ENCODE results near the gene CDIP1.

The CDIP1 gene

DNA sequence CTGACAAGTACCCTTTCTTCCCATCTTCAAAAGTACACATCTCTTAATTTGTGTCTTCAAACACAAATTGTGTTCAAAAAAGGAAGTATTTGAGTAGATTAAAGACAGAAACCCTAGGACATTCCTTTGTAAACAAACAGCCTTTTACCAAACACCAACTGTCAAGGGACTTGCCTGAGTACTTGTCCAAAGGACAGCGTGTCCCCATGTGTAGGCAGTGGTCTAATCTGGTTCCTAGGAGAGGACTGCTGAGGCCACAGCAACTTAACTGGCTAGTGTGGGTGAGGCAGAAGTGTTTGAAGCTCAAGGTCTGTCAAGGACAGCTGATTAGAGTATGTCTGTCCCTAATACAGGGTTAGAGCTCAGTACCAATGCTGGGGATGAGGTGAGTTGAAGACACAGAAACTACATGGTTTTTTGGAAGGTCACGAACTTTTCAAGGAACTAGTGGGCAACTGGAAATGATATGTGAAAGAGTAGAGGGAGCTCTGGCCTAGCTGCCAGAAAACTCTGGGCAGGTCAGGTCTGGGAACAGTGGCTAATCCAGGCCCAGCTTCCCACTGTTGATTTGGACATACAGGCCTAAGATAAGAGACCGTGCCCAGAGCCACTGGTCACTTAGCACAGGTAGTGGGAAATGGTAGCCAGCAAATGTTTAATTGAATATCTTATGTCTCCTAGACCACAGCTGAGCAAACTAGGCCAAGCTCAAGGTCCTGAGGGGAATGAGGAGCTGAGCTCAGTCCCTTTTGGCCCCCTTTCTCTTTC, 52.3 kb downstream of the CDIP1 start:
- TF ChIP-seq, protein P1, sequence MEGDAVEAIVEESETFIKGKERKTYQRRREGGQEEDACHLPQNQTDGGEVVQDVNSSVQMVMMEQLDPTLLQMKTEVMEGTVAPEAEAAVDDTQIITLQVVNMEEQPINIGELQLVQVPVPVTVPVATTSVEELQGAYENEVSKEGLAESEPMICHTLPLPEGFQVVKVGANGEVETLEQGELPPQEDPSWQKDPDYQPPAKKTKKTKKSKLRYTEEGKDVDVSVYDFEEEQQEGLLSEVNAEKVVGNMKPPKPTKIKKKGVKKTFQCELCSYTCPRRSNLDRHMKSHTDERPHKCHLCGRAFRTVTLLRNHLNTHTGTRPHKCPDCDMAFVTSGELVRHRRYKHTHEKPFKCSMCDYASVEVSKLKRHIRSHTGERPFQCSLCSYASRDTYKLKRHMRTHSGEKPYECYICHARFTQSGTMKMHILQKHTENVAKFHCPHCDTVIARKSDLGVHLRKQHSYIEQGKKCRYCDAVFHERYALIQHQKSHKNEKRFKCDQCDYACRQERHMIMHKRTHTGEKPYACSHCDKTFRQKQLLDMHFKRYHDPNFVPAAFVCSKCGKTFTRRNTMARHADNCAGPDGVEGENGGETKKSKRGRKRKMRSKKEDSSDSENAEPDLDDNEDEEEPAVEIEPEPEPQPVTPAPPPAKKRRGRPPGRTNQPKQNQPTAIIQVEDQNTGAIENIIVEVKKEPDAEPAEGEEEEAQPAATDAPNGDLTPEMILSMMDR (IDR thresholded peaks at IDR 0.05; ENCODE audit: low read depth, low read length, missing control alignments): no peak
- no peak for DNase-seq (ENCODE audit: low read depth)
- no peak overlapping the region for H3K4me3 ChIP-seq (ENCODE audit: low read depth, low read length)

- no peak overlapping the region for H3K4me3 ChIP-seq (ENCODE audit: low read depth, low read length)
- DNase-seq (ENCODE audit: low read depth): no peak
- TF ChIP-seq, protein P1 (IDR thresholded peaks at IDR 0.05; ENCODE audit: low read depth, low read length, missing control alignments): no peak
These were observed 56.6 kb downstream of the CDIP1 start for GRCh38 chr16:4481963-4482362.

- TF ChIP-seq, protein P1 (IDR thresholded peaks at IDR 0.05; ENCODE audit: low read depth, low read length, missing control alignments): no peak
- no peak overlapping the region for H3K4me3 ChIP-seq (ENCODE audit: low read depth, low read length)
- no peak for DNase-seq (ENCODE audit: low read depth)
These were observed 57.0 kb downstream of the CDIP1 start for GRCh38 chr16:4481526-4481925.

DNA sequence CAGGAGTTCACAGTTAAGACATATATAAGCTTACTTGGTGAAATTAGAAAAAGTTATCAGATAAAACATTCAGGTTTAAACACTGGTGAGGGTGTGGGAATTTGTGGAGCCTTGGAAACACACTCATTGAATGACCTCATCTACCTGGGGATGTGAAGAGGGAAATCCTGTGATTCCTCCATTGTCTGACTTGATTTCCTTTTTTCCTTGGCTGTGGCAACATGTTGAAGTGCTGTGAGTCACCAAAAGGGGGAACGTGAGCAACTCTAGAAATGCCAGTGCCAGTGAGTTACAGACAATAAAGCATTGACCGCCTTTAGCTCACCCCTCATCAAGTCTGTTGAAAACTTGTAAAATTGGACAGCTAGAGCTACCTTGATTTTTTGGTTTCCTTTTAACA, 60.6 kb downstream of the CDIP1 start:
- DNase-seq (ENCODE audit: low read depth): no peak
- TF ChIP-seq, protein P1 (IDR thresholded peaks at IDR 0.05; ENCODE audit: low read depth, low read length, missing control alignments): peak; percentile 32
- H3K4me3 ChIP-seq (ENCODE audit: low read depth, low read length): no peak overlapping the region

GRCh38 chr16:4475880-4476788, 62.4 kb downstream of the CDIP1 start, which contains the start of gene HMOX2:
TSS of gene HMOX2 (plus strand) at chr16:4476398. CDS start at chr16:4505525, 29,127 bp downstream.
- peak within 1 kb of the TSS; percentile 91 for H3K4me3 ChIP-seq (ENCODE audit: low read depth, low read length)
- TF ChIP-seq, protein P1 (IDR thresholded peaks at IDR 0.05; ENCODE audit: low read depth, low read length, missing control alignments): peak; percentile 44
- DNase-seq (ENCODE audit: low read depth): peak; percentile 82

GRCh38 chr16:4474192-4474961, 64.2 kb downstream of the CDIP1 start, which contains the start of gene NMRAL1:
TSS of gene NMRAL1 (minus strand) at chr16:4474625. CDS start at chr16:4474132, 493 bp downstream.
- TF ChIP-seq, protein P1 (IDR thresholded peaks at IDR 0.05; ENCODE audit: low read depth, low read length, missing control alignments): no peak
- peak within 1 kb of the TSS; percentile 82 for H3K4me3 ChIP-seq (ENCODE audit: low read depth, low read length)
- DNase-seq (ENCODE audit: low read depth): peak; percentile 84
